Left renal pelvis (tissue), 4 donors: ENCODE data around the gene SUMO1. TPM values are rescaled to one million over a fixed set of nuclear protein-coding genes. Genes with fewer than 3 reads are reported as not detected.

Experiments used
- DNase-seq, 4 donors: peaks; one replicate each; pipeline ENCODE4 v3.0.0-alpha.2; 2013; ENCODE audit warnings: low read depth in 4 of 4, low spot score in 3 of 4
- polyA plus RNA-seq, 4 donors: library from polyadenylated mRNA; unstranded; fragments of 120-200 nt; gene quantifications; one replicate each; pipeline ENCODE4 v1.2.1, GENCODE V29; 2013; ENCODE audit not compliant: insufficient read length in 4 of 4

The SUMO1 gene
- polyA plus RNA-seq, 4 donors, result 157 to 260 (median 198) TPM

DNA sequence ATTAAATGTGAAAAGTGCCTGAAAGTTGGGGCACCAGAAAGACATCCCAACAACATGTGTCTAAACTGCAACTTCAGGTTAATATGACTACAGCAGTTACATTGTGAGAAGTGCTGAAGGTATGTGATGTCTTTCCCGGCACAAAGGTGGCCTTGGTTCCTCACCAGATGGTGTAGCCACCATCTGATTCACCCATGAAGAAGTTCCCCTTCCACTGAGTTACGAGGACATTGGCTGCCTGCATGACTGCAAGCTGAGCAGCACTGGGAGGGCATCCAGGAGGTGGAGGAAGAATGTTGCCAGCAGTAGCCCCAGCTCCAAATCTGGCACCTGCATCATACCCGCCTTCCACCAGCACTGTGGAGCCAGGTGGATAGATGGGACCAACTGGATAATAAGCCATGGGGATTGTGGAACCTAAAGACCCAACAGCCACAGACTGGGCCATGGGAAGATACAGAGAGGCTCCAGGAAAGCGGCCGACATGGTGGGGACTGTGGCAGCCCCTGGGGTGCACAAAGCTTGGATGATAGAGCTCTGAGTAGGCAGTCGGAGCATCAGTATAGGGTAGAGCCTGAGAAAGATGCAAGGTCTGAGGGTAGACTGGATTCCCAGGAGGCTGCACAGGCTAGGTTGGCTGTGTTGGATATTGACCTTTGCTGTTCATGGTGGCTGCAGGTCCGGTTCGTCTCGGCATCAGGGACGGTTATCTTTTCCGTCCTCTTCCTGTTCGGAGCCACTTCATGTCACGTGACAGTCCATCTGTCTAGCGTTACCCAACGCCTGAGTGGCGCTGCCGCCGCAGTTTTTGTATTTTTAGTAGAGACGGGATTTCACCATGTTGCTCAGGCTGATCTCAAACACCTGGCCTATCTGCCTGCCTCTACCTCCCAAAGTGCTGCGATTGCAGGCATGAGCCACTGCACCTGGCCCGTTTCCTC lies 36.9 kb downstream of the SUMO1 start:
- DNase-seq, result no peak

DNA sequence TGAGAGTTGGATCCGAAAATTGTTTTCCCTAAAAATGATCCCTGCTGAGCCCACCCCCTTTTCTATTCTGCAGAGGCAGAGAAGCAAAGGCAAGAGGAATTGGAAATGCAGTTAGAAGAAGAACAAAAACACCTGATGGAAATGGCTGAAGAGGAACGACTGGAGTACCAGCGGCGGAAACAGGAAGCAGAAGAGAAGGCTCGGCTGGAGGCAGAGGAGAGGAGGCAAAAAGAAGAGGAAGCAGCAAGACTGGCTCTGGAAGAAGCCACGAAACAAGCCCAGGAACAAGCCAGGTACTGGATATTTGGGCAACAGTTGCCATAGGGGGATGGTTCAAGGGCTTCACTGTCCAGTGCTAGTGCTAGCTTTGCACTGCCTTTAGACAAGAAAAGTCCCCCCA lies 41.7 kb downstream of the SUMO1 start:
- DNase-seq, result no peak

DNA sequence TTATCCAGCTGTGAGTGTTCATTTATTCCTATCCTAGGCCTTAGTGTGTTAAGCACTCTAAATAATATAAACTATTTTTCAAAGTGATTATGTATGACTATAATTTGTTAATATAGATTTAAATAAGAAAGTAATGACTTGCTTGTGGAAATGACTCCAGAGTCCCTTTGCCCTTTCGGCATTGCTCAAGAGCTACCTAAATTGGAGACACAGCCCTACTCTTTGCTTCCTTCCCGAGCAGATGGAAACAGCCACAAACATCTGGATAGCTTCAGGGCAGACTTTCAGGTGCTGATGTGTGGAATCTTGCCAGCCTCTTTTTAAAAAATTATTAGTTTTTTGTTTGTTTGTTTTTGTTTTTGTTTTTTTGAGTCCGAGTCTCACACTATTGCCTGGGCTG lies 44.0 kb downstream of the SUMO1 start:
- DNase-seq, result no peak

DNA sequence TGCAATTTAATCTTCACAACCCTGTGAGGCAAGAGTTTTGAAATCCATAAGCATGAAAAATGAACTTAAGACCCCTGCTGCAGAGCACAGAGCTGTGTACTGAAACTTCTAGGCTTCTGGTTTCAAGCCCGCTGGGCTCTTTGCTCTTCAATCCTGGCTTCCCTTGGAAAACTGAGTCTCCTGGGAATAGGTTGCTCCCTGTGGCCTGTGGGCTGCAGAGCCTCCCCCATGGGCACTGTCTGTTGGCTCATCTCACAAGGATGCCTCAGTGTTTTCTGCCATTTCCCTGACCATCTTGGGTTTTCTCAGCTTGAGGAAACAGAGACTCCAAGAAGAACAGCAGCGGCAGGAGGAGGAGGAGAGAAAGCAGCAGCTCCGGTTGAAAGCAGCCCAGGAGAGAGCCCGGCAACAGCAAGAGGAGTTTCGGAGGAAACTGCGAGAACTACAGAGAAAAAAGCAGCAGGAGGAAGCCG lies 44.5 kb downstream of the SUMO1 start:
- no peak for DNase-seq

DNA sequence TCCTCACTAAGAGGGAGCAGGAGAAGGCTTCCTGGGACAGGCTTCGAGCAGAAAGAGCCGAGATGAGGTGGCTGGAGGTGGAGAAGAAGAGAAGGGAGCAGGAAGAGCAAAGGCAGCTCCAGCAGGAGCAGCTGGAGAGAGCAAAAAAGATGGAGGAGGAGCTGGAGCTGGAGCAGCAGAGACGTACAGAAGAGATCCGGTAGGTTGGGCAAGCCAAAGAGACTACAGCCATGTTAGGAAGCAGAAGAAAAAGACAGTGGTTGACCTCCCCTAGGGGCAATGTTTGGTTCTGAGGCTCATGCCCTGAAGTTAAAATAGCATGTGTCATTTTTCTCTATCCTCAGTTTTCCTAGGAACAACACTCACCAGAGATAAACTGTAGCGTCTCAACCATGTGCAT lies 45.1 kb downstream of the SUMO1 start:
- DNase-seq, result no peak

DNA sequence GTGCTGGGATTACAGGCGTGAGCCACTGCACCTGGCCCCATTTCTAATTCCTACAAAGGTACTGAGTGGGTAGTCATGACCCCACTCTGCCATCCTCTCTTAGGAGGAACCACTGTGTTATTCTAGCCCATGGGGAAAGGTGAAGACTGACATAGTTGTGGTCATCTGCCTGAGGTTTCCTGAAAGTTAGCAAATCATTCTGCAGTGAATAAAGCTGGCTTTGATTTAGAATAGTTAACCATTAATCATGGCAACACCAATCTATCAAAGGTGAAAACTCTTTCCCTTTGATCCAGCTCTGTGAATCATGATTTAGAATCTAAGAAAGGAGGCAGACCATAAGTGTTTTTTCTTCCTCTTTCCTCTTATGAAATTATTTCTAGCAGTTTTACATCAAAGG lies 50.8 kb downstream of the SUMO1 start:
- no peak for DNase-seq

DNA sequence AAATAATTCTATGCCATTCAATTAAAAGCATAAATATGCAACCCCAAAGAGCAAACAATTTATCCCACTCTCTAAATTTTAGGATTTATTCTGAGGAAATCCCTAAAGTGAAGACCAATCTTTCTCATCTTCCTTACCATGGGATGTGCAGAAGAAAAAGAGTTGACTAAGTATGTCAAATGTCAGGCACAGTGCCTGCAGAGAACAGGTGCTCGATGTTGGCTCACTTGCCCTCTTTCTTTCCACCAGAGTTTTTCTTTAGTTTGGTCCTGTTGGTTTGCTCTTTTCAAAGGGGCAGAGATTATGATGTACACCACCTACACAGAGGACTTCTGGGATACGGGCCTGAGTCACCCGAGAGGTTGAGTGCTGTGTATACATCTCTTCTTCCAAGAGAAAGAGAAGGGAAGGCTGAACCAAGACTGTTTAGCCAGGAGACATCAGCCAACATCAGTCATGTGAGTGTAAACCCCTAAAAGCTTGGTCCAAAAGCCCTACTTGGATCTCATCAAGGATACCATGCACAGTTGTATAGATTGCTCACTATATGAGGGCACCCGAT lies 51.7 kb downstream of the SUMO1 start:
- no peak for DNase-seq

DNA sequence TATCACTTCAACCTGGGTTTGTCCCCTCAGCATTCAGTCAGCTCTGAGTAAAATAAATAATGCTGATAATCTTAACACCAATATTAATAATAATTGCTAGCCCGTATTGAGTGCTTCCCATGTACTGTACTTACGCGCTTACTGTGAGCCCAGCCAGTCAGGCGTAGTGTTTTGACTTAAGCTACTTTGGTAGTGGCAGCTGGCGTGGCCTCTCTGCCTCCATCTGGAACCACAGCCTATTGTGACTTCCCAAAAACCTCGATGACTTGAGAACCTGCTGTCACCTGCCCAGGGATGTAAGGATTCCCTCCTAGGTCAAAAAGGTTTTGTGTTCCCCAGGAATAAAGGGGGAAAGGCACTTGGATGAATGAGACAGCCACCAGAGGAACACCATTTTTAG lies 53.2 kb downstream of the SUMO1 start:
- no peak for DNase-seq

DNA sequence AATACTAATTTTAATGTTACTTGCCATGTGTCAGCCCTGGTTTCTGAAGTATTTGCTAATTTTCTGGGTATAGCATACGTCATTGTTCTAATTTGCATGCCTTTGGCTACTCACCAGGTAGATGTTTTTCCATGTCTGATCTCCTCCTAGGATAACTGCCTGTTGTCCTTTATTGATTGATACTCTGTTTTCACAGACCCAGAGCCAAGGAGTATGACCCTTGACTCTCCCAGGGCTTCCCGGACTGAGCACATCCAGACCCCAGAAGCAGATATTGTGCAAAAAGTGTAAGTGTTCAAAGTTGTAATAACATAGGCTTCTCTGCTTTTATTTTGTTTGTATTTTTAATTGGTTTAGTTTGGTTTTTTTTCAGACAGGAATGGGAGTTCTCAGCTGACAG lies 53.8 kb downstream of the SUMO1 start:
- DNase-seq, result no peak

DNA sequence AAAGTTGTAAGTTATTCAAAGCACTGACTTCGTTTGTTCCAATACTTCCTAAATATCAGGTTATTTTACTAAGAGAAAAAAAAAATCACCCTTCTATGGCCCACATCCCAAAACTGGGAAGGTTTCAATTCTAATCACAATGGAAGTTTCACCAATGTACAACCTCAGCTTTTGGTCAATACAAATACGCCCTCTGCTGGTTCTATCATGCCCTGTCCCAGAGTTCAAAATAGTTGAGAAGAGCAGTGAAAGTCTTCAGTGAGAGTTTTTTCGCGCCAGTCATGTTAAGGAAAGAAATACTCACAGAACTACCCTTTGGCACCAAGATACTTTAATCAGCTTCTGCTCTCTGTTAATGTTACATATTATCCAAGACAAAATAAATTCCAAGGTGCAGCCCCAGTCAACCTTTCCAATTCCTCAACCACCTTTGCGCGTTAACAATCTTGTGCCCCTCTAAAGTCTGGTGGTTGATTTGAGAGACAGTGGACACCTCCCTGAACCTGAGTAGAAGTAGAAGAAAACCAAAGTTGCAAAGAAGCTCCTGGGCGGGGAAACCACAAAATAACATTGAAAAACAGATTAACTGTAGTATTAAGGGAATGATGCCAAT lies 59.9 kb downstream of the SUMO1 start:
- peak in 2 of 4 donors; percentile 52 to 64 for DNase-seq

DNA sequence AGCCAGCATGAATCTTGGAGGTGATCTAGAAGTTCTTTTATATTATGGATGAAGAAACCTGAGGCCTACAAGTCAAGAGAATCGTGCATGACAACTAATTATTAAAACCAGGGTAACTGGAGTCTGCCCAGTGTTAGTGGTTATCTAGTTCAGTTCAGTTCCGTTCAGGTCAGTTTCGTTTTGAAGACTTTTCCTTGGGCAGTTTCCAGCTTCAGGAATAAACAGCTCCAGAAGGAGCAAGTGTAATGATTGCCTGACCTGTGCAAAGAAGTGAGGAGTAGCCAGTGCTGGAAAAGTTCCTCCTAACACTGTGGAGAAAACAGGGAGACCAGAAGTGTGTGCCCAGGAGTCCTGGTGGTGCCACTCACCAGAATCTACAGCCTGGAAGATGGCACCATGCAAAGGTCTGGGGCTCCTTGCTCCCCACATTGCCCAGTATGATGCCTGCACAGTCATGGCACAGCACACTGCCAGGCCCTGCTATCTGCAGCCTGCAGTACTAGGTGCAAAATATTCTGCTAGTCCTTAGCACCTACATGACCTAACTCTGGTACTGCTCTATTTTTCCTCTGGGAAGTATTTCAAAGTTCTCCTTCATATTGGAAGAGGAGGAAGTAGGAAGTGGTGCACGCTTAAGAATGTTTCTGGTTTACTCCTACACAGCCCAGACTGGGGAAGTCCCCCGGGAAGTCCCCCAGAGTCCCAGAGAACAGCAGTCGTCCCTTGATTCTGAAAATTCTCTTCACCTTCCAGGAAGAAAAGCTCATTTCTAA lies 65.8 kb downstream of the SUMO1 start:
- no peak for DNase-seq

DNA sequence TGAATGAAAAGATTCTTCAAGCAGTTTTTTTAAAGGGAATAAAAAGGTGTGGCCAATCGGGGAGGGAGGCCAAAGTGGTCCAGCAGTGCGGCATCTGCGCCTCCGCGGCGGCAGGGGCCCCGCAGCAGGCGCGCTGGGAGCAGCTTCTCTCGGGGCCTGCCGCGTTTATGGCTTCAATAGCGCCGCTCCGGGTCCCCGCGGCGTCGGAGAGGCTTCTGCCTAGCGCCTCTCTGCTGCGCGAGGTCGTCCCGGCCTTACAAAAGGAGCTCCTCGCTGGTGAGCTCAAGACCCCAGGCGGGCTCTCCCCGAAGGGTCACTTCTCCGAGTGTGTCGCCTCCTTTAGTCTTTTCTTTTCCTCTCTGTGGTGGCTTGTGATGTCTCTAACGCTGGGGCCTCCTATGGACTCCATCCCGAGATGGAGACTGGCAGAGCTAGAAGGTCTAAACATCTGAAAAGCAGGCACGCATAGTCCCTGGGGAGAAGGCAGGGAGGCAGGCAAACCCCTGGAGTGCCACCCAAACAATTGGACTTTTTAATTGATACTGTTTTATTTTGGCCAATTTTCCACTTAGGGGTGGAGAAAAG lies 67.1 kb downstream of the SUMO1 start:
- DNase-seq, result no peak

DNA sequence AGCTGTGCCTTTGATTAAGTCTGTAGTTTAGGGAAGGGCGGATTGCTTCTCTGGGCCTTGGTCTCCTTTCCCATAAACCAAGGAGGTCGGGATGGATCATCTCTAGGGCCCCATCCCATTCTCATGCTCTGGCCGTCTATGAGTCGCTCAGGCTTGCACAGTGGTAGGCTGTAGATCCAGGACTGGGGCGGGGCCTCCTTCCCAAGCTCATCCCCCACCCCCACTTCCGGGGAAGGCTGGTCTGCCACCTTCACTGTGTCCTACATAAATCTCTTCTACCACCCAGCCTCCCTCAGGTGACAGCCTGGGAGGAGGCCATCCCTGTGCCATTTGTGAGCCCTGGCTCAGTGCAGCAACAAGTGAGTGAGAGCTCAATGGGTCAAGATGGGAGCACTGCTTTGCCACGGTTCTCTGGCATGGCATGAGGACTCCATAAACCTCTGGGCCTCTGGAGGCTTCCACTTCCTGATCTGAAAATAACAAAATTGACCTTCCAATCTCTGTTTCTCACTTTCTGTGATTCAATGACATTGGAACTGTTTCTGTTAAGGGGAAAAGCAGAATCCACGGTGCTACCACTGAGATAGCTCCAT lies 68.5 kb downstream of the SUMO1 start:
- no peak for DNase-seq

DNA sequence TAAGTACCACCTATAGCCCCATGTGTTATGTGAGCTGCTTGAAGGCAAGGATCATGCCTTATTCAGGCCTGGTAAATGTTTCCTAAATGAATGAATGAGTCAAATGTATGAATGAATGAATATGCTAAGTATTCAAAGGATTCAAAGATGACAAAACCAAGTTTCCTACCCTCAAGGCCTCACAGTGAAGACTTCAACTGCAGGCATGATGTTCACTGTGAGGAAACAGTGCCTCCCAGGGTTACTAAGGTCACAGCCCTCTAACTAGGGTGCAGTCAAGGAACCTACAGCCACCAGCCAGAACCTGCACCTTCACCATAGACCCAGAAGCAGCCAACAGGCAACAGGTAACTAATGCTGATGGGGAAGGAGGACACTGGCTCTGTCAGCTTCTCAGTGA lies 69.3 kb downstream of the SUMO1 start:
- DNase-seq, result no peak

DNA sequence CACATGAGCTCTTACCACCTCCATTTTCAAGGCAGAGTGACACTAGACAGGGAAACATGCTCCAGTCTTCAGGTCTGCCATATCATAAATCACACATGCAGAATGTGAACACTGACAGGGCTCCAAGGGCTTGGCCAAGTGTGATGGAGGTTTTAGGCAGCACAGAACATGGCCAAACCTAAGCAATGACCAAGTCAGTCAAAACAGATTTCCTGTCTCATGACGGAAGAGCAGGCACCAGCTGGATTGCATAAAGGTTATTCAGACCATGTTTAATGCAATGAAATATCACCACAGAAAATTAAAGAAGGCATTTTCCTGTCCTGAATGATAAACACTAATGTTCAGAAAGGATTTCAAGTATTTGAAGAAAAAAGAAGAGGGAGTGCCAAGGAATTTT lies 72.5 kb downstream of the SUMO1 start:
- no peak for DNase-seq

DNA sequence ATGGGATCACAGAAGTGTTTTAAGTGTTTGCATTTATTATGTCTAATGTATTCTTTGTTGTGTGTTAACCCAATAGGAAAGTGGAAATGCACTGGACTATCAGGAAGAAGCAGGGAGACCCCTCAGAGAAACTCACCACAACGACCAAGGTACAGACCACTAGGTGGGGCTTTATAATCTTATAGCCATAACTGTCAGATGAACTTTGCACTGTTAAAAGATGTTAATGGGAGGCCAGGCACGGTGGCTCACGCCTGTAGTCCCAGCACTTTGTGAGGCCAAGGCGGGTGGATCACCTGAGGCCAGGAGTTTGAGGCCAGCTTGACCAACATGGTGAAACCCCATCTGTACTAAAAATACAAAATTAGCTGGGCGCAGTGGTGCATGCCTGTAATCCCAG lies 73.2 kb downstream of the SUMO1 start:
- no peak for DNase-seq

DNA sequence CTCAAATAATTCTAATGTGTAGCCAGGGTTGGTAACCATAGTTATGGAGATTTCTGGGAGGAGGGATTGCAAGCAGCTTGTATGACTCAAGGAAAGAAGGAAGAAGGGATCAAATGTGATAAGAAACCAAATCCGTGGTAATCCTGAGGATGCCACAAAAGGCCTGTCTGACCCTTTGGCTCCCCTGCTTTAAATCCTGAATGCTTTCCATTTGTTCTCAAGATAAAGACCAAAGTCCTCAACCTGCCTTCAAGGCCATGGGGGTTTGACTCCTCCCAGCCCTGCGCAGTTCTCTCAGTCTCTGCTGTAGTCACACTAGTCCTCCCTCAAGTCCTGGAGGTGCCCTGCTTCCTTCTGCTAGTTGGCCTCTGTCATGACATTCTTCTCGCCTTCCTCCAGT lies 74.0 kb downstream of the SUMO1 start:
- no peak for DNase-seq

DNA sequence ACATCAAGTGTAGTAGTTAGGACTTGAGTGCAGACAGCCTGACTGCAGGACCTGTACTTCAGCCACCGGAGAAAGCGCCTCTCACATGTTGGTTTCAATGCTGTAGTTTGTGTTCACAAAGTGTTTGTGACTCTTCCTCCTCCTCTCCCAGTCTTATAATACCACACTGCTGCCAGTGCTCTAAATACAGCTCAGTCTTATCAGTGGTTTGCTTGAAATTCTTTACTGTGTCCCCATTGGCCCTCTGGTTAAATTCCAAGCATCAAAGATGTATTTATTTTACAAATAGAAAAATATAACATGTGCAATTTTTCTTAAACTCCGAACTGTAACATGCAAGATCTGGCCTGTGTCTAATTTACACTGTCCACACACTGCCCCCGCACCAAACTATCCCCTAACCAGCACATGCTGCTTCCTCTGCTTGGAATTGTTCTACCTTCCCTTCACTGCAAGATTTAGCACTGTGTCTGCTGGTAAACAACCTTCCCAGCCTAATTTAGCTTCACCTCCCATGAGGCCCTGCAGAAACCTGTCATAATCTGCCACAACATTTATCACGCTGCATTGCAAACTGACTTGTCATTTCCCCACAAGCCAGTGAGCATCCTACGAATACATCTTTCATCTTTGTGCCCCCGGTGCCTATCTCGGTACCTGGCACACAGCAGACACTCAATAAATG lies 77.1 kb downstream of the SUMO1 start:
- DNase-seq, result no peak

DNA sequence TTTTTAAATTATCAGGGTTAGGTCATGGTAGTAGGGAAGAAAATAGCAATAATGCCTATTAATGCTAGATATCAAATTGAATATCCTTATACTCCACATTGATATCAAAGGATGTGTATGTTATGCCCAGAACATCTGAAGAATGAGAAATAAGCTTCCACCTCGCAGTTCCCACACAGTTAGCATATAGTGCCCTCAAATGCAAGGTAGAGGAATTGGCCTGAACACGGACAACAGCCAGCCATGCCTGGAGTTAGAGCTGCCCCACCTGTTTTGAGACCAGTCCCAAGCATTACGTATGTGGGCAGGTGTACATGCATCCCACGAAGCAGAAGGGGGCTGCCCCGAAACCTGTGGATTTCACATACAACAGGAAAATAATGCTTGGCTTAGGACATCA lies 79.6 kb downstream of the SUMO1 start:
- DNase-seq, result no peak
